GM23248 (cell line): ENCODE measurements around the gene MACROD2. TPM values are rescaled to one million over a fixed set of nuclear protein-coding genes. Genes with fewer than 3 reads are reported as not detected.
A peak's percentile ranks its signal among the peaks of the same experiment; 100 is the strongest.
"Not testable (repeated sequence)": the region's sequence is repeated elsewhere in the genome, so short reads cannot be mapped to it uniquely, and the experiment has no call there.

Experiments
- DNase-seq: peaks from one replicate; pipeline ENCODE4 v3.0.0-alpha.2; 2015
- H2AFZ ChIP-seq: fragments of 200-600 bp; sonication (generic); 2 replicates; pipeline ENCODE4 v1.6.1; 2016; ENCODE audit warnings: antibody characterized with exemption
- H3F3A ChIP-seq: fragments of 200-600 bp; sonication (generic); 2 replicates; pipeline ENCODE4 v1.6.1; 2016; ENCODE audit warnings: mild to moderate bottlenecking, antibody characterized with exemption, mixed run types; ENCODE audit not compliant: insufficient read depth
- H3K27ac ChIP-seq: fragments of 200-600 bp; sonication (generic); 2 replicates; pipeline ENCODE4 v1.5.1; 2016; ENCODE audit warnings: mild to moderate bottlenecking
- H3K27me3 ChIP-seq: fragments of 200-600 bp; sonication (generic); replicated peaks from 2 replicates; pipeline ENCODE4 v1.6.1; 2016; ENCODE audit warnings: mild to moderate bottlenecking; ENCODE audit not compliant: insufficient read depth
- H3K36me3 ChIP-seq: fragments of 200-600 bp; sonication (generic); 2 replicates; pipeline ENCODE4 v1.6.1; 2016; ENCODE audit warnings: low read depth, mild to moderate bottlenecking
- H3K4me1 ChIP-seq: fragments of 200-600 bp; sonication (generic); 2 replicates; pipeline ENCODE4 v1.6.1; 2016; ENCODE audit warnings: mild to moderate bottlenecking; ENCODE audit not compliant: insufficient read depth
- H3K4me2 ChIP-seq: fragments of 200-600 bp; sonication (generic); one replicate; pipeline ENCODE4 v1.6.1; 2016; ENCODE audit warnings: mild to moderate bottlenecking; ENCODE audit not compliant: unreplicated experiment
- H3K4me3 ChIP-seq: fragments of 200-600 bp; sonication (generic); 2 replicates; pipeline ENCODE4 v1.5.1; 2016; ENCODE audit warnings: mild to moderate bottlenecking
- H3K79me2 ChIP-seq: fragments of 200-600 bp; sonication (generic); 2 replicates; pipeline ENCODE4 v1.6.1; 2016; ENCODE audit warnings: mild to moderate bottlenecking; ENCODE audit not compliant: insufficient read depth
- H3K9ac ChIP-seq: fragments of 200-600 bp; sonication (generic); 2 replicates; pipeline ENCODE4 v1.6.1; 2016; ENCODE audit warnings: mild to moderate bottlenecking
- H3K9me2 ChIP-seq: fragments of 200-600 bp; sonication (generic); 2 replicates; pipeline ENCODE4 v1.6.1; 2016; ENCODE audit warnings: mixed run types, mild to moderate bottlenecking, moderate library complexity; ENCODE audit not compliant: insufficient read depth
- H3K9me3 ChIP-seq: fragments of 200-600 bp; sonication (generic); one replicate; pipeline ENCODE4 v1.6.1; 2017; ENCODE audit warnings: low read depth
- H4K20me1 ChIP-seq: fragments of 200-600 bp; sonication (generic); 2 replicates; pipeline ENCODE4 v1.6.0; 2016; ENCODE audit not compliant: insufficient read depth
- EZH2 ChIP-seq: fragments of 200-600 bp; sonication (generic); IDR thresholded peaks from 2 replicates; pipeline ENCODE4 v1.6.1; 2018; ENCODE audit warnings: antibody characterized with exemption, mild to moderate bottlenecking; ENCODE audit not compliant: insufficient read depth, poor library complexity, severe bottlenecking
- EZH2phosphoT487 ChIP-seq: fragments of 200-600 bp; sonication (generic); IDR thresholded peaks from 2 replicates; pipeline ENCODE4 v1.6.1; 2018; ENCODE audit warnings: antibody characterized with exemption, moderate library complexity, mild to moderate bottlenecking, low read depth; ENCODE audit not compliant: insufficient read depth
- WGBS, 2 experiments: methylation state at CpG; one replicate each; pipeline ENCODE4 v1.1.6; 2015 to 2017; ENCODE audit warnings: low lambda C conversion rate in 2 of 2, low coverage in 1 of 2; ENCODE audit errors: missing lambda C conversion rate in 2 of 2; 5-methylcytosine and 5-hydroxymethylcytosine counted together
- in situ Hi-C: fragments of 300-500 bp; cut with MboI; formaldehyde crosslinking; loops from 2 replicates; pipeline ENCODE4 v1.15.0; 2020
- polyA plus RNA-seq: library from polyadenylated mRNA; unstranded; fragments of >200 nt; fragmentation: Nextera tagmentation; extraction: Ambion mirVana; gene quantifications from 2 replicates; pipeline ENCODE4 v1.2.1, GENCODE V29; 2016
- total RNA-seq: library from RNA; depleted of rRNA; stranded (reverse); fragments of >200 nt; shearing (Covaris generic); gene quantifications from 2 replicates; pipeline ENCODE4 v1.2.3, GENCODE V29; 2014

Gene MACROD2
- total and polyA plus RNA-seq, 2 experiments from 2014 or later = 1.1 to 3.1 TPM

DNA sequence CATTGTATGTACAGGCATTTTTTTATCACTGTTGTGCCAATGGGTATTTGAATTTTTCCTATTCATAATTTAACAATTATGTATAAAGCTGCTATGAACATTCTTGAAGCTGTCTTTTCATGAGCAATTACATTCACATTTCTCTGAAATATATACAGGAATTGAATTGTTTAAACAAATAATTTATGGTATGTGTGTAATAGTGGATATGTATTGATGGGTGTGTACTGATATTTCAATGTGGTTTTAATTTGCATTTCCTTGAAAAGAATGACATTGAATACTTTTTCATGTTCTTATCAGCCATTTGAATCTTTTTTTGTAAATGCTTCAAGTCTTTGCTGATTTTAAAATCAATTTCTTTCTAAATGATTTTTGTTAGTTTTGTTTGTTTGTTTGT, 971.5 kb downstream of the MACROD2 start:
- Histone ChIP-seq H3K79me2 (no peaks in the 10 kb centered on the region), H3K9ac (no peak overlapping the region), H2AFZ (no peak overlapping the region), H3K36me3 (no peaks in the 10 kb centered on the region), H3K4me2 (no peak overlapping the region), H3K27ac (no peak overlapping the region), H3K4me1 (peaks cover 15% of the 10 kb centered on the region), H3K9me2 (no peaks in the 10 kb centered on the region), H4K20me1 (no peaks in the 10 kb centered on the region), H3K9me3 (no peaks in the 10 kb centered on the region), H3F3A (0 out of 2 replicates have a peak, but pooled peaks cover 9% of the 10 kb centered on the region), H3K27me3 (no peaks in the 10 kb centered on the region), H3K4me3 (no peak overlapping the region)
- no peak for DNase-seq
- TF ChIP-seq EZH2 = no peak
- no peak for TF ChIP-seq EZH2phosphoT487
- in situ Hi-C loops = no loop called here

DNA sequence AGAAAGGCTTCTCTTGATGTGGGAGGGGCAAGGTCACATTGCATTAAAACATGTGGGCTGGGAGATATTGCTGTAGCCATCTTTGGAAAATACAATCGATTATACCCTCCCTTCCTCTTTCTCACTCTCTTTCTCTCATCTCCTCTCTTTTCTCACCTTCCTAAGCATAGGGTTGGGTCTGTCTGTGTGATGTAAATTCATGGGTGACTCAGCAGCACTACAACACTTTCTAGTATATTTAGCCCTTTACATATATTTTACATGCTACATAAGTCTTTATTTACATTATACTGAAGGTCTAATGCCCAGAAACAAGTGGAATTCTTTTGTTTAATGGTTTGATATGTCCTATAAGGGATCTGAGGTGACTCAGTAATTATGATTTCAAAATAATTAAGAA, 976.9 kb downstream of the MACROD2 start:
- 10 to 14% methylated on average over 1 of the region's 1 CpG for WGBS, 2 experiments
- Histone ChIP-seq H3K36me3 (no peaks in the 10 kb centered on the region), H3K27me3 (no peaks in the 10 kb centered on the region), H3K9me2 (no peaks in the 10 kb centered on the region), H3K4me2 (no peak overlapping the region), H3K79me2 (no peaks in the 10 kb centered on the region), H3K27ac (no peak overlapping the region), H3K4me1 (no peaks in the 10 kb centered on the region), H3F3A (no peaks in the 10 kb centered on the region), H4K20me1 (no peaks in the 10 kb centered on the region), H2AFZ (no peak overlapping the region), H3K4me3 (no peak overlapping the region), H3K9ac (no peak overlapping the region), H3K9me3 (no peaks in the 10 kb centered on the region)
- TF ChIP-seq EZH2phosphoT487 = no peak
- TF ChIP-seq EZH2 = no peak
- in situ Hi-C loops = no loop called here
- DNase-seq = no peak

DNA sequence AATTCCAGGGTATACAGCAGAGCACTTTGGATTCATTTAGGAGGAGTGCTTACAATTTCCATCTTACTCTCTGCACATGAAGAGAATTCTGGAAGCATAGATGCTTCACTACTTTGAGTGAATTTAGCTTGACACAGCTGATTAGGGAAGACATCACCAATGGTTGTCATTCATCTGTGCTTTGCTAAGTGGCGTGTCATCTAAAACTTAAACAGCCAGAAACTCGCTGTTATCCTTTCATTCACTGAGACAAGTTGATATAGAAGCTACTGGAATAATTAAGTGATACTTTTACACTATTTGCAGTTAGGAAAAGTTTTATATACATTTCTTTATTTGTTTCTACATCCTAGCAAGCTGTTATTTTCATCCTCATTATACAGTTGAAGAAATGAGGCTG, 977.4 kb downstream of the MACROD2 start:
- Histone ChIP-seq H3K9me3 (no peaks in the 10 kb centered on the region), H3K27me3 (no peaks in the 10 kb centered on the region), H3K36me3 (no peaks in the 10 kb centered on the region), H4K20me1 (no peaks in the 10 kb centered on the region), H3K4me2 (no peak overlapping the region), H3K27ac (no peak overlapping the region), H3F3A (no peaks in the 10 kb centered on the region), H3K4me1 (no peaks in the 10 kb centered on the region), H3K79me2 (no peaks in the 10 kb centered on the region), H2AFZ (no peak overlapping the region), H3K4me3 (no peak overlapping the region), H3K9me2 (no peaks in the 10 kb centered on the region), H3K9ac (no peak overlapping the region)
- 91 to 93% methylated on average over 2 of the region's 2 CpGs for WGBS, 2 experiments
- TF ChIP-seq EZH2 (no peak), EZH2phosphoT487 (no peak)
- in situ Hi-C loops = no loop called here
- DNase-seq = no peak

DNA sequence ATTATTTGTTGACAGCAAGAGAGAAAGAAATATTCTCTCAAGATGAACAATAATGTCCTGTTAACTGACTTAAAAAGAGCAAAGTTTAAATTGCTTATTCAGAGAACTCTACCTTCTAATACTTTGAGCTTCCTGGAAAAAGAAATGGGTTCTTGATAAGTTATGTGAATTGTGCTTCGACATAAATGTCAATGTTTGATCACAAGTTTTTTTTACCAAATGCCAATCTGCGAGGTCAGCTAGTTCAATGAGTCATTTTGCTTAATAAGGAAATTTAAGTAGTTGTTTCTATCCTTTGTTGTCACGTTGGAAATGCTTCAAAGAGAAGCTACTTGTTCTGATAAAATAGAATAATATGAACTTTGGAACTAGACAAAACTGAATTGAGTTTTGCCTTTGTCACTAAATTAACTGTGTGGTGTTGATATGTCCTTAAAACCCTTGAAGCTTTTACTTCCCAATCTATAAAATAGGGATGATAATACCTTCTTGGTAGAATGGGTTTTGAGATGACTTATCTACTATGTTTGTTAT, 984.2 kb downstream of the MACROD2 start:
- Histone ChIP-seq H3F3A (peaks cover 4% of the 10 kb centered on the region; the same call in 1 of the 2 replicates), H3K4me2 (peak overlapping the region; percentile 36), H3K9ac (no peak overlapping the region), H3K9me2 (no peaks in the 10 kb centered on the region), H3K27me3 (no peaks in the 10 kb centered on the region), H3K9me3 (no peaks in the 10 kb centered on the region), H2AFZ (no peak overlapping the region), H3K36me3 (no peaks in the 10 kb centered on the region), H3K79me2 (no peaks in the 10 kb centered on the region), H3K4me3 (no peak overlapping the region), H3K27ac (no peak overlapping the region), H3K4me1 (peaks cover 7% of the 10 kb centered on the region; the same call in 1 of the 2 replicates), H4K20me1 (no peaks in the 10 kb centered on the region)
- in situ Hi-C loops = no loop called here
- DNase-seq = peak; percentile 17
- TF ChIP-seq EZH2 = no peak
- TF ChIP-seq EZH2phosphoT487 = no peak
- 5 to 12% methylated on average over 3 of the region's 3 CpGs for WGBS, 2 experiments

DNA sequence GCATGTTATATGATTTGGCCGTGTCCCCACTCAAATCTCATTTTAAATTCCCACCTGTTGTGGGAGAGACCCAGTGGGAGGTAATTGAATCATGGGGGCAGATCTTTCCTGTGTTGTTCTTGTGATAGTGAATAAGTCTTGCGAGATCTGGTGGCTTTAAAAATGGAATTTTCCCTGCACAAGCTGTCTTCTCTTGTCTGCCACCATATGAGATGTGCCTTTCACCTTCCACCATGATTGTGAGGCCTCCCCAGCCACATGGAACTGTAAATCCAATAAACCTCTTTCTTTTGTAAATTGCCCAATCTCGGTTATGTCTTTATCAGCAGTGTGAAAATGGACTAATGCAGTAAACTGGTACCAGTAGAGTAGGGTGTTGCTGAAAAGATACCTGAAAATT, 986.2 kb downstream of the MACROD2 start:
- whole genome bisulfite sequencing, 2 experiments = 69 to 81% methylated on average over 3 of the region's 3 CpGs
- in situ Hi-C loops, H3K79me2 ChIP-seq: not testable (repeated sequence)

DNA sequence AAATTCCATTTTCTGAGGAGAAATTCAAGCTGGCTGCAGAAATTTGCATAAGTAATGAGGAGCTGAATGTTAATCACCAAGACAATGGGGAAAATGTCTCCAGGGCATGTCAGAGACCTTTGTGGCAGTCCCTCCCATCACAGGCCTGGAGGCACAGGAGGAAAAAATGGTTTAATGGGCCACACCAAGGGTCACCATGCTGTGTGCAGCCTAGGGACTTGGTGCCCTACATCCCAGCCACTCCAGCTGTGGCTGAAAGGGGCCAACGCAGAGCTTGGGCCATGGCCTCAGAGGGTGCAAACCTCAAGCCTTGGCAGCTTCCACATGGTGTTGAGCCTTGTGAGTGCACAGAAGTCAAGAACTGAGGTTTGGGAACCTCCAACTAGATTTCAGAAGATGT, 987.0 kb downstream of the MACROD2 start:
- H3K27me3 ChIP-seq = not testable (repeated sequence)

More for the DNA sequence above, 986.2 kb downstream of the MACROD2 start:
- not testable (repeated sequence) for H2AFZ ChIP-seq, H3K27ac ChIP-seq, H3K4me1 ChIP-seq, H3K27me3 ChIP-seq, H3K9ac ChIP-seq, H3K9me2 ChIP-seq, DNase-seq, H3K4me3 ChIP-seq, H4K20me1 ChIP-seq, H3K4me2 ChIP-seq, H3F3A ChIP-seq, H3K36me3 ChIP-seq, H3K9me3 ChIP-seq

More for the DNA sequence above, 987.0 kb downstream of the MACROD2 start:
- H3K27ac ChIP-seq, H3K4me3 ChIP-seq, DNase-seq, H3K4me2 ChIP-seq, H4K20me1 ChIP-seq, H3K36me3 ChIP-seq, H3K9me2 ChIP-seq, H2AFZ ChIP-seq, H3K9me3 ChIP-seq, in situ Hi-C loops, H3F3A ChIP-seq, H3K79me2 ChIP-seq, H3K9ac ChIP-seq, H3K4me1 ChIP-seq: not testable (repeated sequence)
- WGBS, 2 experiments = 72 to 75% methylated on average over 1 of the region's 1 CpG
